COR-L47 (cell line): ENCODE data around the gene NDUFS4.
"Not testable (repeated sequence)": the region's sequence is repeated elsewhere in the genome, so short reads cannot be mapped to it uniquely, and the experiment has no call there.

Experiments
- DNase-seq: peaks from one replicate; lab custom pipeline; 2025; lab: John Stamatoyannopoulos, UW

NDUFS4 gene

GRCh38 chr5:53575101-53575500 lies 14.7 kb downstream of the NDUFS4 start:
- DNase-seq = no peak

GRCh38 chr5:53575831-53576230 lies 15.4 kb downstream of the NDUFS4 start:
- no peak for DNase-seq

- DNase-seq = no peak
These were observed 16.2 kb downstream of the NDUFS4 start for GRCh38 chr5:53576674-53577073.

- no peak for DNase-seq
These were observed 18.4 kb downstream of the NDUFS4 start for GRCh38 chr5:53578854-53579253.

GRCh38 chr5:53580547-53580946 lies 20.1 kb downstream of the NDUFS4 start:
- no peak for DNase-seq

- DNase-seq = no peak
These were observed 21.8 kb downstream of the NDUFS4 start for GRCh38 chr5:53582225-53582624.

- no peak for DNase-seq
These were observed 30.3 kb downstream of the NDUFS4 start for GRCh38 chr5:53590759-53591158.

GRCh38 chr5:53594419-53594818 lies 34.0 kb downstream of the NDUFS4 start:
- DNase-seq = no peak

GRCh38 chr5:53597894-53598293 lies 37.5 kb downstream of the NDUFS4 start:
- no peak for DNase-seq

GRCh38 chr5:53601570-53601969 lies 41.1 kb downstream of the NDUFS4 start:
- DNase-seq = no peak

GRCh38 chr5:53603009-53603687 lies 42.7 kb downstream of the NDUFS4 start:
- DNase-seq = no peak

- DNase-seq = no peak
These were observed 43.9 kb downstream of the NDUFS4 start for GRCh38 chr5:53604309-53604708.

- DNase-seq = no peak
These were observed 47.4 kb downstream of the NDUFS4 start for GRCh38 chr5:53607886-53608285.

GRCh38 chr5:53608897-53609296 lies 48.5 kb downstream of the NDUFS4 start:
- DNase-seq = not testable (repeated sequence)

GRCh38 chr5:53613061-53613460 lies 52.6 kb downstream of the NDUFS4 start:
- no peak for DNase-seq

- DNase-seq = no peak
These were observed 53.1 kb downstream of the NDUFS4 start for GRCh38 chr5:53613536-53613935.

GRCh38 chr5:53614376-53614885 lies 54.0 kb downstream of the NDUFS4 start:
- no peak for DNase-seq

- no peak for DNase-seq
These were observed 56.6 kb downstream of the NDUFS4 start for GRCh38 chr5:53616939-53617549.

- no peak for DNase-seq
These were observed 70.8 kb downstream of the NDUFS4 start for GRCh38 chr5:53631251-53631650.

GRCh38 chr5:53642061-53642460 lies 81.6 kb downstream of the NDUFS4 start:
- no peak for DNase-seq

- DNase-seq = no peak
These were observed 83.0 kb downstream of the NDUFS4 start for GRCh38 chr5:53643445-53643844.

- no peak for DNase-seq
These were observed 84.6 kb downstream of the NDUFS4 start for GRCh38 chr5:53645078-53645477.

GRCh38 chr5:53649352-53649751 lies 88.9 kb downstream of the NDUFS4 start:
- no peak for DNase-seq

- DNase-seq = not testable (repeated sequence)
These were observed 100.1 kb downstream of the NDUFS4 start for GRCh38 chr5:53660573-53660972.
